Mesodermal cell (in vitro differentiated cells): ENCODE measurements around the gene AUTS2.

Experiments used
- H3K27ac ChIP-seq: 2 replicates; pipeline ENCODE4 v1.7.0; 2013; ENCODE audit warnings: mild to moderate bottlenecking, low read depth, low read length, moderate library complexity; ENCODE audit not compliant: severe bottlenecking
- H3K36me3 ChIP-seq: 2 replicates; pipeline ENCODE4 v1.7.1; 2013; ENCODE audit warnings: mild to moderate bottlenecking, low read length, moderate library complexity; ENCODE audit not compliant: control insufficient read depth, insufficient read depth
- H3K4me1 ChIP-seq: one replicate; pipeline ENCODE4 v1.7.1; 2013; ENCODE audit warnings: mild to moderate bottlenecking, low read length; ENCODE audit not compliant: insufficient read depth, control insufficient read depth, poor library complexity, severe bottlenecking
- H3K4me3 ChIP-seq: 2 replicates; pipeline ENCODE4 v1.7.0; 2013; ENCODE audit warnings: low read length, control low read depth, mild to moderate bottlenecking; ENCODE audit not compliant: insufficient read depth, poor library complexity, severe bottlenecking; ENCODE audit errors: extremely low read depth
- H3K9me3 ChIP-seq: 2 replicates; pipeline ENCODE4 v1.7.1; 2013; ENCODE audit warnings: mild to moderate bottlenecking, low read length, moderate library complexity; ENCODE audit not compliant: control insufficient read depth
- WGBS, 2 experiments: methylation state at CpG; one replicate each; pipeline ENCODE4 v1.1.5; 2013; ENCODE audit warnings: missing lambda C conversion rate in 2 of 2; ENCODE audit not compliant: insufficient coverage in 2 of 2; 5-methylcytosine and 5-hydroxymethylcytosine counted together

Gene AUTS2

GRCh38 chr7:69700331-69700730 lies 102.1 kb downstream of the AUTS2 start:
- Histone ChIP-seq H3K9me3 (no peaks in the 10 kb centered on the region), H3K4me1 (peaks cover 10% of the 10 kb centered on the region), H3K27ac (no peak overlapping the region), H3K4me3 (no peak overlapping the region), H3K36me3 (no peaks in the 10 kb centered on the region)
- WGBS, 2 experiments = no CpG with 5 or more reads among the region's 3 CpGs

GRCh38 chr7:69701288-69701687 lies 103.0 kb downstream of the AUTS2 start:
- H3K4me1 ChIP-seq = peaks cover 7% of the 10 kb centered on the region
- WGBS, 2 experiments = 80 to 87% methylated on average over 4 to 5 of the region's 5 CpGs
- H3K36me3 ChIP-seq = no peaks in the 10 kb centered on the region
- no peak overlapping the region for H3K4me3 ChIP-seq
- H3K27ac ChIP-seq = no peak overlapping the region
- no peaks in the 10 kb centered on the region for H3K9me3 ChIP-seq

- H3K4me3 ChIP-seq = no peak overlapping the region
- no peaks in the 10 kb centered on the region for H3K9me3 ChIP-seq
- no peaks in the 10 kb centered on the region for H3K36me3 ChIP-seq
- H3K27ac ChIP-seq = no peak overlapping the region
- 80% methylated on average over 1 of the region's 1 CpG; no CpG with 5 or more reads in 1 of the 2 experiments for WGBS, 2 experiments
- peaks cover 10% of the 10 kb centered on the region for H3K4me1 ChIP-seq
These were observed 104.1 kb downstream of the AUTS2 start for GRCh38 chr7:69702357-69702756.

- 25% methylated on average over 2 of the region's 2 CpGs; no CpG with 5 or more reads in 1 of the 2 experiments for WGBS, 2 experiments
- no peaks in the 10 kb centered on the region for H3K36me3 ChIP-seq
- H3K27ac ChIP-seq = no peak overlapping the region
- no peaks in the 10 kb centered on the region for H3K9me3 ChIP-seq
- H3K4me1 ChIP-seq = peaks cover 15% of the 10 kb centered on the region
- no peak overlapping the region for H3K4me3 ChIP-seq
These were observed 104.8 kb downstream of the AUTS2 start for GRCh38 chr7:69703099-69703498.

GRCh38 chr7:69706070-69706469 lies 107.8 kb downstream of the AUTS2 start:
- peaks cover 41% of the 10 kb centered on the region for H3K4me1 ChIP-seq

GRCh38 chr7:69708857-69709256 lies 110.6 kb downstream of the AUTS2 start:
- no peaks in the 10 kb centered on the region for H3K9me3 ChIP-seq
- no CpG with 5 or more reads among the region's 2 CpGs for WGBS, 2 experiments
- H3K4me1 ChIP-seq = peaks cover 46% of the 10 kb centered on the region
- H3K36me3 ChIP-seq = no peaks in the 10 kb centered on the region
- H3K27ac ChIP-seq = no peak overlapping the region
- no peak overlapping the region for H3K4me3 ChIP-seq

More at GRCh38 chr7:69706070-69706469, 107.8 kb downstream of the AUTS2 start:
- H3K9me3 ChIP-seq = no peaks in the 10 kb centered on the region
- WGBS, 2 experiments = 73 to 82% methylated on average over 1 to 2 of the region's 2 CpGs
- H3K4me3 ChIP-seq = no peak overlapping the region
- no peaks in the 10 kb centered on the region for H3K36me3 ChIP-seq
- no peak overlapping the region for H3K27ac ChIP-seq

- WGBS, 2 experiments = 33 to 37% methylated on average over 3 of the region's 5 CpGs
- Histone ChIP-seq H3K4me3 (no peak overlapping the region), H3K36me3 (no peaks in the 10 kb centered on the region), H3K27ac (no peak overlapping the region), H3K4me1 (peaks cover 46% of the 10 kb centered on the region), H3K9me3 (no peaks in the 10 kb centered on the region)
These were observed 112.6 kb downstream of the AUTS2 start for GRCh38 chr7:69710768-69711438.

- Histone ChIP-seq H3K27ac (no peak overlapping the region), H3K36me3 (no peaks in the 10 kb centered on the region), H3K9me3 (no peaks in the 10 kb centered on the region), H3K4me3 (no peak overlapping the region), H3K4me1 (peaks cover 16% of the 10 kb centered on the region)
- 80 to 88% methylated on average over 1 to 2 of the region's 2 CpGs for WGBS, 2 experiments
These were observed 116.8 kb downstream of the AUTS2 start for GRCh38 chr7:69714886-69715576.

- Histone ChIP-seq H3K9me3 (no peaks in the 10 kb centered on the region), H3K36me3 (no peaks in the 10 kb centered on the region), H3K4me3 (no peak overlapping the region), H3K4me1 (no peaks in the 10 kb centered on the region), H3K27ac (no peak overlapping the region)
- 88 to 92% methylated on average over 2 of the region's 2 CpGs for WGBS, 2 experiments
These were observed 118.9 kb downstream of the AUTS2 start for GRCh38 chr7:69717221-69717620.

GRCh38 chr7:69719717-69720116 lies 121.4 kb downstream of the AUTS2 start:
- H3K4me3 ChIP-seq = no peak overlapping the region
- H3K4me1 ChIP-seq = no peaks in the 10 kb centered on the region
- H3K27ac ChIP-seq = no peak overlapping the region
- H3K36me3 ChIP-seq = no peaks in the 10 kb centered on the region
- no peaks in the 10 kb centered on the region for H3K9me3 ChIP-seq

- no peak overlapping the region for H3K4me3 ChIP-seq
- H3K4me1 ChIP-seq = peaks cover under 1% of the 10 kb centered on the region
- H3K27ac ChIP-seq = no peak overlapping the region
- H3K9me3 ChIP-seq = no peaks in the 10 kb centered on the region
- WGBS, 2 experiments = 83 to 94% methylated on average over 1 to 2 of the region's 4 CpGs
- H3K36me3 ChIP-seq = no peaks in the 10 kb centered on the region
These were observed 124.6 kb downstream of the AUTS2 start for GRCh38 chr7:69722843-69723242.
